H1 (cell line): ENCODE measurements around the gene SLC12A8. TPM values are rescaled to one million over a fixed set of nuclear protein-coding genes. Genes with fewer than 3 reads are reported as not detected.

Experiments used
- FOSL1 ChIP-seq: IDR thresholded peaks from 2 replicates; pipeline ENCODE4 v1.6.1; 2011; ENCODE audit warnings: mild to moderate bottlenecking, low read depth, low read length, moderate library complexity; ENCODE audit not compliant: insufficient read depth
- KDM4A ChIP-seq: IDR thresholded peaks from one replicate; pipeline ENCODE4 v1.7.1; 2012; ENCODE audit warnings: low read depth, mild to moderate bottlenecking, moderate library complexity, low read length, inconsistent platforms; ENCODE audit not compliant: severe bottlenecking
- KDM5A ChIP-seq: fragments of 200-600 bp; IDR thresholded peaks from 2 replicates; pipeline ENCODE4 v1.7.1; 2012; ENCODE audit warnings: mild to moderate bottlenecking, low read length, inconsistent platforms, mixed read lengths
- NANOG ChIP-seq: IDR thresholded peaks from 2 replicates; pipeline ENCODE4 v1.6.1; 2011; ENCODE audit warnings: low read length, low read depth, mild to moderate bottlenecking, inconsistent platforms; ENCODE audit not compliant: insufficient read depth, poor library complexity, severe bottlenecking
- SRF ChIP-seq: IDR thresholded peaks from 2 replicates; pipeline ENCODE4 v1.6.1; 2011; ENCODE audit warnings: mild to moderate bottlenecking, low read depth, low read length, moderate library complexity
- polyA plus RNA-seq, 7 experiments: library from polyadenylated mRNA; depleted of rRNA in 3 of 7; stranded (reverse) in 5 of 7; unstranded in 2 of 7; fragments of >200 nt in 5 of 7; fragments of 200-250 nt in 2 of 7; gene quantifications; 1 replicate in 5 of 7; 2 replicates in 1 of 7; 4 replicates in 1 of 7; pipeline versions ENCODE4 v1.2.1 to v1.2.3, GENCODE V29; 2011 to 2013; ENCODE audit warnings: missing spikeins in 2 of 7, mixed read lengths in 2 of 7
- total RNA-seq: library from RNA; stranded (reverse); fragmentation: NEBNext Ultra II Directional; extraction: Animal tissue kit (Norgen Biotek cat#: 25700); gene quantifications from 2 replicates; pipeline ENCODE4 v1.2.1, GENCODE V29; 2021
- TF ChIP-seq, protein P1 (sequence below): IDR thresholded peaks from 2 replicates; pipeline ENCODE4 v1.6.1; 2011; ENCODE audit warnings: low read depth, mild to moderate bottlenecking, low read length; ENCODE audit not compliant: insufficient read depth

SLC12A8 gene
- total and polyA plus RNA-seq, 2 of the 8 experiments (the other 6 are each of a cell fraction or from before 2014, with no cell fraction given): 13.7 to 14.4 TPM

DNA sequence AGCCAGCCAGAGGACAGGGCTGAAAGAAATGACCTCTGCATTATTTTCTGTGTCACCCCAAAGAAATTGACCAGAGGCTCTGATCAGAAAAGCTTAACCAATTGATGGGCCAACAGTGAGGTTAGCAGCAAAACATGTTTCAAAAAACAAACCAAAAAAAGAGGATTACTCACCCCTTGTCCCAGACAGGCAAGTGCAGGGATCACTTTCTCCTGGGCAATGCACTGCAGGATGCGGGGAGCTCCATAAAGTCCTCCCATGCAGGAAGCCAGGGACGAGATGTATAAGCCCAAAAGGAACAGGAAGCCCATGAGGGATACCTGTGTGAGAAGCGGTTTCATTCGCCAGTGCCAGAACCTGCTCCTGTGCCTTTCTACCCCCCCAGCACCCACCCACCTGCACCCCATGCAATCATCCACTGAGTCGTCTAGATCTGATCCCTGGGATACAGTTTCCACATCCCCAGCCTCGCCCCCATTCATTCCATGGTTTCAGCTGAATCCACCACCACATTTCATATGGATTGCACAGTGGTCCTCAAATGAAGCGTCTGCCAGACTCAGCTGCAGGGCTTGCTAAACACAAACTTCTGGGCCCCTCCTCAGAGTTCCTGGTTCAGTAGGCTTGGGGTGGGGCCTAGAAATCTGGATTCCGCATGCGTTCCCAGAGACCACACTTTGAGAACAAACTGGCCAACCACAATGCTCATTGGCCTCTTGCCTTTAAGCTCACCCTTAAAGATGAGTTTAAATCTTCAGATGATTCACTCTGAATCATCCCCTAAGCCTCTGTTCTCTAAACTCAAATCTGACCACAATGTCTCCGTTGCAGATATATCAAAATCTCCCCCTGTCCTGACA is 102.3 kb downstream of the SLC12A8 start (continued):
- TF ChIP-seq, protein P1, sequence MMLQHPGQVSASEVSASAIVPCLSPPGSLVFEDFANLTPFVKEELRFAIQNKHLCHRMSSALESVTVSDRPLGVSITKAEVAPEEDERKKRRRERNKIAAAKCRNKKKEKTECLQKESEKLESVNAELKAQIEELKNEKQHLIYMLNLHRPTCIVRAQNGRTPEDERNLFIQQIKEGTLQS: no peak
- TF ChIP-seq SRF (no peak), KDM5A (no peak), KDM4A (no peak), NANOG (no peak), FOSL1 (no peak)
